HCT116 (cell line): ENCODE data around the gene ABCG5.

Experiments
- CTCF ChIP-seq, 3 experiments: fragments of 200-600 bp in 1 of 3; sonication (generic) in 1 of 3; IDR thresholded peaks in 2 of 3; conservative IDR thresholded peaks in 1 of 3; 2 replicates each; pipeline ENCODE4 v1.5.1; 2012 to 2017; ENCODE audit warnings: low read depth in 2 of 3, low read length in 2 of 3, antibody characterized with exemption in 1 of 3, borderline replicate concordance in 1 of 3, control low read depth in 1 of 3, mild to moderate bottlenecking in 1 of 3, mixed read lengths in 1 of 3, mixed run types in 1 of 3, moderate library complexity in 1 of 3; ENCODE audit not compliant: insufficient read depth in 1 of 3
- POLR2A ChIP-seq: IDR thresholded peaks from 2 replicates; pipeline ENCODE4 v1.7.0; 2011; ENCODE audit warnings: borderline replicate concordance; ENCODE audit not compliant: insufficient read depth, insufficient read length; ENCODE audit errors: extremely low read depth

- no peak for TF ChIP-seq CTCF (IDR thresholded peaks at IDR 0.05 in 2 of 3, conservative IDR thresholded peaks at IDR 0.05 in 1 of 3; ENCODE audit: borderline replicate concordance in 1 of 3, insufficient read depth in 1 of 3, low read depth in 2 of 3, low read length in 2 of 3)
- no peak for TF ChIP-seq POLR2A
Measured at GRCh38 chr2:43790147-43790546, 48.5 kb downstream of the ABCG5 start.
